ENCODE measurements around the gene SSU72.

Gene SSU72

GRCh38 chr1:1574721-1575537 lies at the start of gene SSU72:
Gene SSU72, minus strand, starts transcription at chr1:1574863. Its CDS starts 306 bp downstream, at chr1:1574557.
- DNase-seq = peak; percentile 81

GRCh38 chr1:1623631-1624442 lies 49.2 kb upstream of the SSU72 start:
- no peak for DNase-seq

GRCh38 chr1:1623181-1623630 lies 48.5 kb upstream of the SSU72 start:
- DNase-seq = no peak

- no peak for DNase-seq
Observed at GRCh38 chr1:1622788-1623094, 48.1 kb upstream of the SSU72 start.

- no peak for DNase-seq
Observed at GRCh38 chr1:1622010-1622787, 47.5 kb upstream of the SSU72 start.

GRCh38 chr1:1621173-1622009 lies 46.7 kb upstream of the SSU72 start:
- DNase-seq = no peak

GRCh38 chr1:1620433-1621139 lies 45.9 kb upstream of the SSU72 start:
- DNase-seq = no peak

GRCh38 chr1:1619917-1620361 lies 45.3 kb upstream of the SSU72 start:
- no peak for DNase-seq

- no peak for DNase-seq
Observed at GRCh38 chr1:1618396-1619068, 43.9 kb upstream of the SSU72 start.

- no peak for DNase-seq
Observed at GRCh38 chr1:1617925-1618324, 43.3 kb upstream of the SSU72 start.

- DNase-seq = no peak
Observed at GRCh38 chr1:1617516-1617915, 42.9 kb upstream of the SSU72 start.

GRCh38 chr1:1616838-1617237 lies 42.2 kb upstream of the SSU72 start:
- no peak for DNase-seq

GRCh38 chr1:1616045-1616790 lies 41.6 kb upstream of the SSU72 start:
- DNase-seq = no peak

- peak; percentile 91 for DNase-seq
Observed at GRCh38 chr1:1615256-1616044, 40.8 kb upstream of the SSU72 start, which contains the start of gene MIB2. Gene MIB2, plus strand, starts transcription at chr1:1615500. Its CDS starts 7,953 bp downstream, at chr1:1623453.

GRCh38 chr1:1614954-1615255 lies 40.2 kb upstream of the SSU72 start:
- DNase-seq = no peak

GRCh38 chr1:1614204-1614953 lies 39.7 kb upstream of the SSU72 start:
- DNase-seq = peak; percentile 75

- no peak for DNase-seq
Observed at GRCh38 chr1:1613509-1614082, 38.9 kb upstream of the SSU72 start.

GRCh38 chr1:1612104-1612400 lies 37.4 kb upstream of the SSU72 start:
- no peak for DNase-seq

- DNase-seq = no peak
Observed at GRCh38 chr1:1610796-1611195, 36.1 kb upstream of the SSU72 start.
